A549 (cell line): Measurements from ENCODE around the gene DGKH. TPM values are rescaled to one million over a fixed set of nuclear protein-coding genes. Genes with fewer than 3 reads are reported as not detected.

Experiments used
- ATAC-seq, 2 experiments: fragments of 200-7000 bp in 1 of 2; fragments of >200 bp in 1 of 2; cut with Nextera tagmentation in 1 of 2; cut with Tn5 transposase in 1 of 2; 3 replicates each; pipeline versions ENCODE4 v1.8.0 to v1.9.1; 2018 to 2020; ENCODE audit warnings: mild to moderate bottlenecking in 1 of 2, moderate library complexity in 1 of 2
- CTCF ChIA-PET: fragments of 300-600 bp; sonication (Branson Sonifier 250); formaldehyde crosslinking; extraction: SDS; loops from one replicate; lab custom pipeline; 2021; ENCODE audit warnings: antibody characterized with exemption, inconsistent platforms; lab: Yijun Ruan, JAX
- POLR2A ChIA-PET: fragments of 350-600 bp; formaldehyde crosslinking; extraction: SDS; loops from one replicate; lab custom pipeline; 2021; ENCODE audit warnings: antibody characterized with exemption, inconsistent platforms; lab: Yijun Ruan, JAX
- DNase-seq, 2 experiments: peaks; one replicate each; pipeline versions ENCODE4 v3.0.0 to v3.0.0-alpha.2; 2011 to 2016; ENCODE audit warnings: low read depth in 1 of 2, low spot score in 1 of 2
- FAIRE-seq: peaks from 2 replicates; lab custom pipeline; 2011; peaks lifted over from hg19 to GRCh38; lab: Jason Lieb, UNC
- H3K27ac ChIP-seq, 2 experiments: fragments of >200 bp; sonication (Bioruptor Twin); formaldehyde crosslinking; 3 replicates each; pipeline ENCODE4 v1.5.1; 2016 to 2017
- H3K4me1 ChIP-seq: fragments of >200 bp; sonication (Bioruptor Twin); formaldehyde crosslinking; 3 replicates; pipeline ENCODE4 v1.6.1; 2016
- H3K4me2 ChIP-seq: fragments of >200 bp; sonication (Bioruptor Twin); formaldehyde crosslinking; 3 replicates; pipeline ENCODE4 v1.6.1; 2016
- H3K4me3 ChIP-seq: fragments of >200 bp; sonication (Bioruptor Twin); formaldehyde crosslinking; 3 replicates; pipeline ENCODE4 v1.5.1; 2016
- H3K9me3 ChIP-seq: fragments of >200 bp; sonication (Bioruptor Twin); formaldehyde crosslinking; 3 replicates; pipeline ENCODE4 v1.6.1; 2016
- BHLHE40 ChIP-seq: IDR thresholded peaks from 2 replicates; pipeline ENCODE4 v1.6.1; 2012; ENCODE audit warnings: low read depth, low read length, inconsistent platforms
- CBX8 ChIP-seq: fragments of 200-600 bp; sonication (generic); IDR thresholded peaks from 2 replicates; pipeline ENCODE4 v1.6.1; 2016
- CTCF ChIP-seq: fragments of >200 bp; sonication (Bioruptor Twin); formaldehyde crosslinking; IDR thresholded peaks from 3 replicates; pipeline ENCODE4 v1.5.1; 2016
- ELK1 ChIP-seq: fragments of 150-350 bp; IDR thresholded peaks from 2 replicates; pipeline ENCODE4 v1.6.1; 2014; ENCODE audit warnings: low read depth, mild to moderate bottlenecking, low read length
- ESRRA ChIP-seq: fragments of 150-350 bp; IDR thresholded peaks from 2 replicates; pipeline ENCODE4 v1.6.1; 2014; ENCODE audit warnings: mild to moderate bottlenecking, low read length, borderline replicate concordance
- HMGXB4 ChIP-seq: fragments of 250-450 bp; sonication (Bioruptor Pico); IDR thresholded peaks from 2 replicates; pipeline ENCODE4 v1.5.0; 2021; ENCODE audit warnings: mild to moderate bottlenecking, moderate library complexity, borderline replicate concordance
- HOXB13 ChIP-seq: fragments of 250-450 bp; sonication (Bioruptor Pico); IDR thresholded peaks from 2 replicates; pipeline ENCODE4 v1.5.0; 2020; ENCODE audit warnings: low read depth, mild to moderate bottlenecking, moderate library complexity
- JUN ChIP-seq, 2 experiments: fragments of >200 bp; sonication (Bioruptor Twin); formaldehyde crosslinking; IDR thresholded peaks; 2 replicates in 1 of 2; 3 replicates in 1 of 2; pipeline ENCODE4 v1.6.1; 2016 to 2017
- JUNB ChIP-seq: fragments of >200 bp; sonication (Bioruptor Twin); formaldehyde crosslinking; IDR thresholded peaks from 2 replicates; pipeline ENCODE4 v1.6.1; 2016
- KDM1A ChIP-seq: fragments of 200-600 bp; sonication (generic); IDR thresholded peaks from 2 replicates; pipeline ENCODE4 v1.6.1; 2016; ENCODE audit warnings: low read depth, mild to moderate bottlenecking
- KDM5A ChIP-seq: fragments of 200-600 bp; sonication (generic); IDR thresholded peaks from 2 replicates; pipeline ENCODE4 v1.6.1; 2016; ENCODE audit warnings: antibody characterized with exemption, mild to moderate bottlenecking
- MAFK ChIP-seq: fragments of 450-650 bp; IDR thresholded peaks from 2 replicates; pipeline ENCODE4 v1.6.1; 2014; ENCODE audit not compliant: partially characterized antibody
- MYC ChIP-seq: IDR thresholded peaks from 2 replicates; pipeline ENCODE4 v1.6.1; 2012; ENCODE audit warnings: mild to moderate bottlenecking, inconsistent platforms, low read length, improper control_type of control experiment, borderline replicate concordance
- PHF8 ChIP-seq: fragments of 200-600 bp; sonication (generic); IDR thresholded peaks from 2 replicates; pipeline ENCODE4 v1.6.1; 2016; ENCODE audit warnings: low read depth, mild to moderate bottlenecking, antibody characterized with exemption, moderate library complexity, borderline replicate concordance
- RNF2 ChIP-seq: fragments of 200-600 bp; sonication (generic); IDR thresholded peaks from 2 replicates; pipeline ENCODE4 v1.6.1; 2016; ENCODE audit warnings: low read depth, mild to moderate bottlenecking, antibody characterized with exemption, moderate library complexity, borderline replicate concordance
- SMC3 ChIP-seq: fragments of >200 bp; sonication (Bioruptor Twin); formaldehyde crosslinking; IDR thresholded peaks from 3 replicates; pipeline ENCODE4 v1.6.1; 2018; ENCODE audit warnings: inconsistent platforms
- TFCP2L1 ChIP-seq: fragments of 250-450 bp; sonication (Bioruptor Pico); IDR thresholded peaks from 2 replicates; pipeline ENCODE4 v1.5.0; 2021; ENCODE audit warnings: mild to moderate bottlenecking
- USF2 ChIP-seq: fragments of 450-650 bp; IDR thresholded peaks from 2 replicates; pipeline ENCODE4 v1.6.1; 2014; ENCODE audit warnings: antibody characterized with exemption
- ZFP36 ChIP-seq: fragments of 450-650 bp; IDR thresholded peaks from 2 replicates; pipeline ENCODE4 v1.6.1; 2014; ENCODE audit warnings: borderline replicate concordance; ENCODE audit not compliant: partially characterized antibody
- WGBS: methylation state at CpG from one replicate; pipeline ENCODE4 v1.1.6; 2017; ENCODE audit errors: missing lambda C conversion rate; 5-methylcytosine and 5-hydroxymethylcytosine counted together
- polyA plus RNA-seq, 4 experiments: library from polyadenylated mRNA; depleted of rRNA in 3 of 4; stranded (reverse); fragments of >200 nt; fragmentation: RNase III in 1 of 4; extraction: RNeasy Plus Mini Kit Qiagen cat#74134 plus additional on column Dnase treatment in 1 of 4; gene quantifications; 2 replicates in 3 of 4; 3 replicates in 1 of 4; pipeline ENCODE4 v1.2.3, GENCODE V29; 2011 to 2017

Gene DGKH
- polyA plus RNA-seq, 2 of the 4 experiments (the other 2 are of a cell fraction): 3.8 to 6.7 TPM

GRCh38 chr13:42071672-42072419, 23.4 kb downstream of the DGKH start:
- POLR2A ChIA-PET: no interaction called here
- no peak for ATAC-seq

GRCh38 chr13:42073683-42074082, 25.2 kb downstream of the DGKH start:
- H3K27ac ChIP-seq: no peak overlapping the region
- ChIA-PET POLR2A (no interaction called here), CTCF (no interaction called here)
- ATAC-seq (no peak), DNase-seq (no peak)
- H3K4me2 ChIP-seq: no peak overlapping the region
- H3K9me3 ChIP-seq: no peaks in the 10 kb centered on the region
- 95% methylated on average over 3 of the region's 3 CpGs for WGBS
- peaks cover 15% of the 10 kb centered on the region; the same call in 1 of the 3 replicates for H3K4me1 ChIP-seq
- no peak for TF ChIP-seq HOXB13 (CRISPR knock-in tag)
- no peak for TF ChIP-seq PHF8
- no peak for TF ChIP-seq MYC
- TF ChIP-seq ESRRA: no peak
- TF ChIP-seq, all 56 proteins: peak for 0
- no peak overlapping the region for H3K4me3 ChIP-seq
- no peak for FAIRE-seq

More at GRCh38 chr13:42071672-42072419, 23.4 kb downstream of the DGKH start:
- DNase-seq (peak in 1 of 2 experiments; percentile 6), FAIRE-seq (no peak)
- CTCF ChIA-PET: interaction anchor here (1.2 kb wide), 1 partner anchor 14 kb away, joined by 4 read pairs; no protein-coding TSS in a partner anchor
- no peak overlapping the region for H3K4me3 ChIP-seq
- no peak for TF ChIP-seq RNF2
- no peak for TF ChIP-seq CBX8
- TF ChIP-seq MAFK: no peak
- no peak for TF ChIP-seq BHLHE40
- TF ChIP-seq KDM5A: no peak
- no peak for TF ChIP-seq HMGXB4 (CRISPR knock-in tag)
- no peak for TF ChIP-seq PHF8
- no peak for TF ChIP-seq KDM1A
- TF ChIP-seq JUN (IDR thresholded peaks at IDR 0.05): no peak
- no peak for TF ChIP-seq JUNB
- TF ChIP-seq CTCF: no peak
- no peak for TF ChIP-seq TFCP2L1
- no peak for TF ChIP-seq SMC3
- no peak for TF ChIP-seq ELK1
- no peak for TF ChIP-seq ZFP36
- no peak for TF ChIP-seq USF2
- TF ChIP-seq, all 56 proteins: peak for 0
- peaks cover 11% of the 10 kb centered on the region; the same call in 1 of the 3 replicates for H3K4me1 ChIP-seq
- H3K27ac ChIP-seq: no peak overlapping the region
- no peaks in the 10 kb centered on the region for H3K9me3 ChIP-seq
- no peak overlapping the region for H3K4me2 ChIP-seq
- WGBS: 85% methylated on average over 12 of the region's 12 CpGs
